Stimulated activated CD4-positive, alpha-beta T cell treated with anti-CD3 and anti-CD28 coated beads, Interleukin-4, amount 100 ng/mL, for 4 hours (primary cell): ENCODE data around the gene MYO7B.
"Not testable (repeated sequence)": the region's sequence is repeated elsewhere in the genome, so short reads cannot be mapped to it uniquely, and the experiment has no call there.

Experiments used
- DNase-seq, 2 experiments: peaks; one replicate each; pipeline ENCODE4 v3.0.0-alpha.2; 2020

Gene MYO7B

DNA sequence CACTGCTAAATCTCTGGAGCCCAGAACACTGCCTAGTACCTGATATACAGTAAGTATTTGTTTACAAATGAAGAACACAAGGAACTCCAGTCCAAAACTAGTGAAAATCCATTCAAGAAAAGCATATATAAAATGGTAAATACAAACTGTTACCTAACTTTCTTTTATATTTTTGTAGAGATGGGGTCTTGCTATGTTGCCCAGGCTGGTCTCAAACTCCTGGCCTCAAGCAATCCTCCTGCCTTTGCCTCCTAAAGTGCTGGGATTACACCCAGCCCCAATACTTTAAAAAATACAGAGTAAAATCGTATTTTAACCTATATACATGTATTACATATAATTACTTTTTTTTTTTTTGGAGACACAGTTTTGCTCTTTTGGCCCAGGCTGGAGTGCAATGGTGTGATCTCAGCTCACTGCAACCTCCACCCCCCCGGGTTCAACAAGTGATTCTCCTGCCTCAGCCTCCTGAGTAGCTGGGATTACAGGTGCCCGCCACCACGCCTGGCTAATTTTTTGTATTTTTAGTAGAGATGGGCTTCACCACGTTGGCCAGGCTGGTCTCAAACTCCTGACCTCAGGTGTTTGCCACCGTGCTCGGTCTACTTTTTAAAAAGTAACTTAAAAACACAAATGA is 11.2 kb upstream of the MYO7B start:
- DNase-seq, result not testable (repeated sequence)

- peak in 1 of 2 experiments; percentile 7 for DNase-seq
Observed at GRCh38 chr2:127525691-127526131, 9.8 kb upstream of the MYO7B start.

GRCh38 chr2:127526132-127527000 is 9.1 kb upstream of the MYO7B start, which contains the start of gene IWS1:
Gene IWS1 (minus strand): TSS chr2:127526489. CDS start chr2:127526208, 281 bp downstream.
- peak; percentile 86 to 91 for DNase-seq

DNA sequence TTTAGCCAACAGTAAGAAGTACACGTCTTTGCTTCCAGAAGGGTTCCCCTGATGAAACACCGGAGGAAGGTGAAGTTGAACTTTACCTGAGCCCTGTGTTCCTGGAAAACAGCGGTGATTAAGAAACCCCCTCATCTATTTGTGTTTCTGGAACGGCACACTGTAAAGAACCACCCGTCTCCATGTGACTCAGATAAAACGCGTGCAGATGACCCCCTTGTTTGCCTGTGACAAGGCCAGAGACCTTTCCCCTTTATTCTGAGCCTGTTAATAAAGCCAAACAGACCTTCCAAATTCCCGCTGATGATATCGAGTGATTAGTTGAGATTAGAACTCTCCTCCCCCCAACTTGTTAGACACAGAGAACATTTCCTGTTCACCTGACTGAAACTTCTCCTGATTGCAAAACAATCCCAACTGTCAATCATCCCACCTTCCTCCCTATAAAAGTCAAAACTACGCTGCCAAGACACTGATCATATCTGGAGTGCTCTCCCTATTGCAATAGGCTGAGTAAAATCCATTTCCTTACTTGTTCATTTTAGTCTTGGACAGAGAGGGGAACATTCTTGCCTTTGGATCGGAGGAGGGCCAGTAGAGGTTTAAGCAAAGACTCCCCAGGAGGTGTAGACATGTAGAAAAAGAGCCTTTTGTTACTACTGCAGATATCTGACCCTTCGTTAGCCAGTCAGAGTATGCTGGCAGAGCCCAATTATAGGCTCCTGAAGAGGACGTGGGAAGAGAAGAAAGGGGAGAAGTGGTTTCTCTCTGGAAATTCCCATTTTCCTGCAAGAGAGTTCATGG is 8.3 kb upstream of the MYO7B start:
- DNase-seq, result no peak

GRCh38 chr2:127528487-127528886 is 7.0 kb upstream of the MYO7B start:
- DNase-seq, result no peak

- not testable (repeated sequence) for DNase-seq
Observed at GRCh38 chr2:127529416-127529815, 6.1 kb upstream of the MYO7B start.

GRCh38 chr2:127530245-127531140 is 5.0 kb upstream of the MYO7B start:
- DNase-seq, result no peak

DNA sequence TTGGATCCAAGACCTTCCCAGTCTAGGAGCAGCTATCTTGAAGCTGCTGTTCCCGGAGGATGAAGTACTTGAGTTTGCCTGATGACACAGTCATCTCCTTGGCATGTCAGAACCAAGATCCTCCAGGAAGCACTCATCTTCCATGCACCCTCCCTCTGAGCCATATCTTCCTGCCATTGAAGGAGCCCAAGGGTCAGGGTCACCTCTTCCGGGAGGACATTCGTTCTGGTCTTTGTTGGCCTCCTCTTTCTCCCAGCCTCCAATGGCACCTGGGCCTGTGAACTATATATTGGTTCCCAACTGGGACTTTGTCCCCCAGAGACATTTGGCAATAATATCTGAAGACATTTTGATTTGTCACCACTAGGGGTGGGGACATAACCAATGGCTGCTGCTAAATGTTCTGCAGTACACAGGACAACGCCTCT is 4.2 kb upstream of the MYO7B start:
- no peak for DNase-seq

- no peak for DNase-seq
Observed at GRCh38 chr2:127532296-127532695, 3.2 kb upstream of the MYO7B start.

DNA sequence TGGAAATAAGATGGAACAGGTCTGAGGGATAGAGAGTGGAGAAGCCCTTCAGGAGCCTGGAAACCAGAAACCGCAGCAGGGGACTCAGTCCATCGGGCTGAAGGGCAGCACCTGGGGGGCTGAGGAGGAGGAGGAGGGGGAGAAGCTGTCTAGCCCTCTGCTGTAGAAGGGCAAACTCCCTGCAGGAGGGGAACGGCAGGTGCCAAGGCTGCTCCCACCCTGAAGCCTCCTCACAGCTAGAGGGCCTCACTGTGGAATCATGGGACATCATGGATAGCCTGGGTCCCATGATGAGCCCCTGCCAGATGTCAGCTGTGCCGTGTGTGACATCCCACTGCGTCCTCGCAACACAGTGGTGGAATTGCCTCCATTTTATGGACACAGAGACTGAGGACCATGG is 435 bp downstream of the MYO7B start:
- no peak for DNase-seq

- DNase-seq, result no peak
Observed at GRCh38 chr2:127536707-127537541, 1.4 kb downstream of the MYO7B start.

- DNase-seq, result no peak
Observed at GRCh38 chr2:127537644-127538043, 2.2 kb downstream of the MYO7B start.

- DNase-seq, result no peak
Observed at GRCh38 chr2:127541809-127542208, 6.3 kb downstream of the MYO7B start.

DNA sequence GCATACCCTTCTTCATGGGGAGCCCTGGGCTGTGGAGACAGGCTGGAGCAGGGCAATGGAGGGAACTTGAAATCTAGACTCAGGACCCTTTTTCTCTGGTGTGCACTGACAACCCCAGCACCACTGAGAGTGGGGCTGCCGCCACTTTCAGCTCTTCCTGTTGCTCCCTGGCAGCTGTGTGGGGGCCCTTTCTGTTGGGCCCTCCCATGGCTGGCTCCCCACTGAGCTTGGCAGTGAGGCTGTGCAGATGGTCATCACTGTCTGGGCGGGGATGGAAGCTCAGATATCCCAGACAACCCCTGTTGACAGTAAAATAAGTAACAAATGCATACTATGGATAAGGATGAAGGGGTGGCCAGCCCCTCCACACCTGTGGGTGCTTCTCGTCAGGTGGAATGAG is 6.7 kb downstream of the MYO7B start:
- DNase-seq, result no peak

DNA sequence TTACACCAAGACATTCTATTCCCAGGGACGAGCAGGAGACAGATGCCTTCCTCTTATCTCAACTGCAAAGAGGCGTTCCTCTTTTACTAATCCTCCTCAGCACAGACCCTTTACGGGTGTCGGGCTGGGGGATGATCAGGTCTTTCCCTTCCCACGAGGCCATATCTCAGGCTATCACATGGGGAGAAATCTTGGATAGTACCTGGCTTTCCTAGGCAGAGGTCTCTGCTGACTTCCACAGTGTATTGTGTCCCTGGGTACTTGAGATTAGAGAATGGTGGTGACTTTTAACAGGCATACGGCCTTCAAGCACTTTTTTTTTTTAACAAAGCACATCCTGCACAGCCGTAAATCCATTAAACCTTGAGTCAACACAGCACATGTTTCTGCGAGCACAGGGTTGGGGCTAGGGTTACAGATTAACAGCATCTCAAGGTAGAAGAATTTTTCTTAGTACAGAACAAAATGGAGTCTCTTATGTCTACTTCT is 7.6 kb downstream of the MYO7B start:
- not testable (repeated sequence) for DNase-seq

- DNase-seq, result no peak
Observed at GRCh38 chr2:127545189-127545588, 9.7 kb downstream of the MYO7B start.

GRCh38 chr2:127545796-127546195 is 10.3 kb downstream of the MYO7B start:
- no peak for DNase-seq

- DNase-seq, result no peak
Observed at GRCh38 chr2:127546797-127547196, 11.3 kb downstream of the MYO7B start.

- DNase-seq, result no peak
Observed at GRCh38 chr2:127551221-127551930, 15.9 kb downstream of the MYO7B start.

DNA sequence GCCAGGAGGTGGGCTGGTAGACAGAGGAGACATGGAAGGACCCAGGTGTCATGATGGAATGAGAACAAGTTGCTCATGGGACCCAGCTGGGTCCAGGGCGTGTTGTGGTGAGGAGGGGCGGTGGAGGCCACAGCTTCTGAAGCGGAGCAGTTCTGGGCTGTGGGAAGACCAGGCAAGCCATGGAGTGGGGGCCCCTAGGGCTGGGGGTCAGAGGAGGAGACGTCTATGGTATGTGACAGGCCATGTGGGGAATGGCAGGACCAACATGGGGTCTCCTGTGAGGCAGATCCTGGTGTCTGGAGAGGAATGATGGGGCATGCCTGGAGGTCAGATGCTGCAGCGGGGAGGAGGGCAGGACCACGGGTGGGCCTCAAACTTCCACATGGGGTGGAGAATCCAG is 16.9 kb downstream of the MYO7B start:
- no peak for DNase-seq
